ENCODE results near the gene UGT1A5.

The UGT1A5 gene

DNA sequence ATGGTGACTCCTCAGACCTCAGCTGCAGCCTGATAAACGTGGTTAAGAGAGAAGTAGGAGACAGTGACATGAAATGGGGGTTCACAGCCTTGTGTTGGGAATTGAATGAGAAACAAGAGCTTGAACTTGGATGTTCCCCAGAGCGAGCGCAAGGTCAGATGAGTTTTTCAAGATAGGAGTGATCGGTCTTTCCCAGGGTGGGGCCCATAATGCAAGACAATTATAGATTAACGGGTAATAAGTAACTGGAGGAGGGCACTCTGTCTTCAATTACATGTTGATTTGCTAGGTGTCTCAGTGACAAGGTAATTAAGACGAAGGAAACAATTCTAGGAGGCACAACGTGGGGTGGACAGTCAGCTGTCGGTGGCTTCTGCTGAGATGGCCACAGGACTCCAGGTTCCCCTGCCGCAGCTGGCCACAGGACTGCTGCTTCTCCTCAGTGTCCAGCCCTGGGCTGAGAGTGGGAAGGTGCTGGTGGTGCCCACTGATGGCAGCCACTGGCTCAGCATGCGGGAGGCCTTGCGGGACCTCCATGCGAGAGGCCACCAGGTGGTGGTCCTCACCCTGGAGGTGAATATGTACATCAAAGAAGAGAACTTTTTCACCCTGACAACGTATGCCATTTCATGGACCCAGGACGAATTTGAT lies at the start of gene UGT1A5:
TSS of gene UGT1A5 (plus strand) at position 297 of the 651 bp plus-strand sequence. CDS start at position 382, 85 bp downstream.
- DNase-seq = no peak

DNA sequence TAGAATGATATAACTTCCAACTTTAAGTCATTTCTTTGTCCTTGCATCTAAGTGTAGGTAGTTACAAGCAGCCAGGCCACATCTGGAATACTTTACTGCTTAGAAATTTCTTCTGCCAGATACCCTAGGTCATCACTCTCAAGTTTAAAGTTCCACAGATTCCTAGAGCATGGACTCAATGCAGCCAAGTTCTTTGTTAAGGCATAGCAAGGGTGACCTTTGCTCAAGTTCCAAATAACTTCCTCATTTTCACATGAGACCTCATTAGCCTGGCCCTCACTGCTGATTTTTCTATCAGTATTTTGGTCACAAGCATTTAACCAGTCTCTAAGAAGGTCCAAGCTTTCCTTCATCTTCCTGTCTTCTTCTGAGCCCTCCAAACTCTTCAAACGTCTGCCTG lies 48.8 kb upstream of the UGT1A5 start:
- DNase-seq = no peak

DNA sequence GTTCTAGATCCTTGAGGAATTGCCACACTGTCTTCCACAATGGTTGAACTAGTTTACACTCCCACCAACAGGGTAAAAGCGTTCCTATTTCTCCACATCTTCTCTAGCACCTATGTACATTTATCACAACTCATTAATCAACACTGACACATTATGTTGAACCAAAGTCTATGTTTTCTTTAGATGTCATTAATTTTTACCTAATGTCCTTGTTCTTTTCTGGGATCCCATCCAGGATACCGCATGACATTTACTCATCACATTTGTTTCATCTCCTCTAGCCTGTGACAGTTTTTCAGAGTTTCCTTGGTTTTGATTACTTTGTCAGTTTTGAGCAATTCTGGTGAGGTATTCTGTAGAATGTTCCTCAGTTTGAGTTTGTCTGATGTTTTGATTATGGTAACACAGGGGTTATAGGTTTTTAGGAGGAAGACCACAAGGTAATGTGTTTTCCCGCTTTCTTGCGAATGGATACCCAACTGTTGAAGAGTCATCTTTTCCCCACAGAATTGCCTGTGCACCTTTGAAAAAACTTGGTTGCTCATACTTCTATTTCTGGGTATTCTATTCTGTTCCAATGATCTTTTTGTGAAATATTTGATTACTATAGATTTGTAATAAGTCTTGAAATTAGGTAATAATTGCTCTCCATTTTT lies 44.0 kb upstream of the UGT1A5 start:
- DNase-seq = no peak

DNA sequence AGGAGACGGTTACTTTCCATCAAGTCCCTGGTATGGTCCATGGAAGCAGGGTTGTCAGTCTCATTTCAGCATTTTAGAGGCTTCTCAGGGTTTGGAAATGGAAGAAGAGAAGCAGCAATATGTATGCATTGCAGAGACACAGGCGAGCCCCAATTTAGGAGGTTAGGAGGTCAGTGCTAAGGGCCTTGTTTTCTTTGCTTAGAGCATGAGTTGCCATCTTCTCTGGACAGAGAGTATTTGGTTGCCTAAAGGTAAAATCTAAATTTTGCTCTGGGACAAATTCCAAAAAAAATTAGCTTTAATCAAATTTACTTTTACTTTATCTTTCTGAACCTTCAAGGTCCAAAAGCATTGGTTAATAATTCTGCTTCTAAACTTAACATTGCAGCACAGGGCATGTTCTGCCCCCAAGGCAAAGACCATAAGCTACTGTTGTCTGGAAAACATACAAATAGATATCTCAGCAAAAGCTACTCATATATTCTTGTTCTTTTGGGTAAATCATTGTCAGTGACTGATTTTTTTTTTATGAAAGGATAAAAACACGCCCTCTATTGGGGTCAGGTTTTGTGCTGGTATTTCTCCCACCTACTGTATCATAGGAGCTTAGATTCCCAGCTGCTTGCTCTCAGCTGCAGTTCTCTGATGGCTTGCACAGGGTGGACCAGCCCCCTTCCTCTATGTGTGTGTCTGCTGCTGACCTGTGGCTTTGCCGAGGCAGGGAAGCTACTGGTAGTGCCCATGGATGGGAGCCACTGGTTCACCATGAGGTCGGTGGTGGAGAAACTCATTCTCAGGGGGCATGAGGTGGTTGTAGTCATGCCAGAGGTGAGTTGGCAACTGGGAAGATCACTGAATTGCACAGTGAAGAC lies 41.2 kb upstream of the UGT1A5 start, which contains the start of gene UGT1A9:
TSS of gene UGT1A9 (plus strand) at position 609 of the 872 bp plus-strand sequence. CDS start at position 646, 37 bp downstream.
- DNase-seq = no peak

DNA sequence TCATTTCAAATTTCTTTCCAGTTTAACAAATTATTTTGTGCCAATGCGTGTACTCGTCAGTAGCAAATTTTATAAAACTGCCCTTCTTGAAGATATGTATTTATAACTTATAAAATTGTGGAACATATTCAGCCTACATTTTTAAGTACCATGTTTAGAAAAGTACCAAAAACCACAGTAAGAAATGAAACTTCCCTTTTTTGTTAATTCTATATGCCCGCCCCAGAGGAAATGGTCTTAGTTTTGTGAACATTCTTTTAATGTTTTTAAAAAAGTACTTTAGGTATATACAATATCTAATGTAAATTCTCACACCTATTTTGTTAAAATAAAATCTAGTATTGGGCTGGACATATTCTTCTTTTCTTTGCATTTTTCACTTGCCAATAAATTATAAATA lies 39.8 kb upstream of the UGT1A5 start:
- no peak for DNase-seq

DNA sequence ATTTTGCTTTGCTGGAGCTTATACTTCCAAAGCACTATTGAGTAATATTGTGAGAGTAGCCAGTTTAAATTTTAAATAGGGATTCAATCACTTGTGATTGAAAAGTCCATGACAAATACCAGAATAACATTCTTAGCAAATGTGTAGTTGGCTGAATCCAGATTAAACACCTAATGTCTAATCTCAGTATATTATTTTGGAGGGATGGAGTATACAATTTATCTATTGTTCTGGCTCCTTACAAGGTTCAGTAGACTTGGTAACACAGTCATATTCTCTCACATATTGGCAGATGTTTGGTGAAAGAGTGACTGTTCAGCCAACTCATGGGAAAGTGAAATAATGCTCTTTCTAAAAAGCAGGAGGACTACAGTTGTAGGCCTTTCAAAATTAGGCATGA lies 38.8 kb upstream of the UGT1A5 start:
- no peak for DNase-seq

DNA sequence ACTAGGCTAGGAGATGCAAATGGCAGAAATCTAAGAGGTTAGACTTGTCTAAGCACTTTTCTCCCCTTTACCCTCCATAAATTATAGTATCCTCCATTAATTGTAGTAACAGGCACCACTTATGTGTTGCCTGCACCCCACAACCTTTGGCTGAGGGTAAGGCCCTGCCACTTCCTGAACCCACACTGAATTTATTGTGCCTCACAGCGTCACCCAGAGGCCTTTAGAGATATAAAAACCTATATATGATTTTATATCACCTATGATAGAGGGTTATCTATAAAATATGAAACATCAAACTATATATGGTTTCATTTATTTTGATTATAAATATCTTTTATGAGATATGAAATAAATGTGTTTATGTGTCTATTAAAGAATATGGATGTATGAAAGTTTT lies 38.4 kb upstream of the UGT1A5 start:
- no peak for DNase-seq

DNA sequence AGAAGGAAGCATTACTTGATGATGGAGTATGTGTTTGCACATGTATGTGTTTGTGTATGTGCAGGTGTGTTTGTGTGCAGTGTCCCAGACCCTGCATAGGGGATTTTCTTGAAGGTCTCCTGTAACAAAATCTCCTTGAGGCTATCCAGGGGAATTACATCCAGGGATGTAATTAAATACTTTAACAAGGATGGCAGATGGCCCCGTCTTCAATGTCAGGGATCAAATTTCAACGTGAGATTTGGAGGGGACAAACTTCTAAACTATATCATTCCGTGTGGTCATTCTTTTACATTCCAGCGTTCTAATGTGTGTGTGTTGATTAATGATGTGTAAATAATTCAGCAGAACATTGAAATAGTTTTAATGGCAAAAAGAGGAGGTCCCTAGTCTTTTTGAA lies 37.7 kb upstream of the UGT1A5 start:
- DNase-seq = no peak

DNA sequence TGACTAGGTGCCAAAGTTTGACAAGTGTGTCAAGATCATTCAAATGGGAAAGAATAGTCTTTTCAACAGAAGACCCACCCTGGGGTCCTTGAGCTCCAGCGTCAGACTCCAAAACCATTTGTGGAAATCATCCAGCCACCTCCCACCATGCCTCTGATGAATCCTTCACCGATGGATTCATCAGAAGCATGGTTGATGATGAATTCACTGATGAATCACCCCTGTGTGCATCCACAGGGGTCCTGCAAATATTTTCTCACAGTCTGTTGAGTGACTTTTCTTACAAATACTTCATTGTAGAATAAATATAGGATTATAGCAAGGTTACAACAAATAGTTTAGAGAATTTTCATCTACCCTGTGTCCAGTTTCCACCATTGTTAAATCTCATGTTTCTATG lies 36.7 kb upstream of the UGT1A5 start:
- DNase-seq = no peak

DNA sequence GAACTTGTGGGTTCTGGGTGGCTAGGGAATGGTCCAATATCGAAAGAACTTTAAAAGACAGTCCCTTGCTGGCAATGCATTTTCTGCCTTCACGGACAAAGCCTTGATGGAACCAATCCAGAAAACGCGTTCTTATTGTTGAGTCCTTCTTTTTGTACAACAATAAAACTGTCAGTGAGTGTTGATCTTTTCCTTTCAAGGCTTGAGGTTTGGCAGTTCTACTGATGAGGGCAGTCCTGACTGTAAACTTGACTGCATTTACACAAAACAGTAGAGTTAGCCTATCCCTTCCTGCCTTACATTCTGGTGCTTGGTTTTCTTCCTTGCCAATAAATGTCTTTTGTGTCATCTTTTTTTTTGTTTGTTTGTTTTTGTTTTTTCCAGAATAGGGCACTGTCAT lies 33.5 kb upstream of the UGT1A5 start:
- no peak for DNase-seq

DNA sequence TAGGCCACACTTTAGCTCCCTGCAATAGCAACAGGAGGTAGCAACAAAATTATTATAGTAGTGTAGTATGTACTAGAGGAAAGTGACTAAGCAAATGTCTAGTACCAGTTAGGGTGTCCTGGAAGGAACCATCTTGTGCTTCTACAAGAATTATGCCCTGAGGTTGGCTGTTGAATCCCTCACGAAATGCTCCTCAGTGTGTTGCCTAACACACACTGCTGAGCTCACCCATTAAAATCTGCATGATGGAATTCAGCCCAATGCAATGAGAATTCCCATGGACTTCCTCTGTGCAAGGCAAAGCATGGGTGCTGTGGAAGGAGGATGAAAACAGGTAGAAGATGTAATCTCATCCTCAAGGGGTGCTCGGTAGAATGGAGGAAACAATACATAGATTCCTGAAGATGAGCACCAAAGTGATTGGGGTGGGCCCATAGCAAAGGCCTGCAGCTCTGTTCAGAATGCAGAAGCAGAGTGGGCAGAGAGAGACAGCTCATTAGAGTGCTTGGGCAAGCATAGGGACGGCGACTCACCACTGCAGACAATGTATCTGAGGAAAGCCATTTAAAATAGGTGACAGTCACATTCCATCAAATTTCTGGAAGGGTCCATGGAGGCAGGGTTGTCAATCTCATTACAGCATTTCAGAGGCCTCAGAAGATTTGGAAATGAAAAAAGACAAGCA lies 32.2 kb upstream of the UGT1A5 start:
- no peak for DNase-seq

DNA sequence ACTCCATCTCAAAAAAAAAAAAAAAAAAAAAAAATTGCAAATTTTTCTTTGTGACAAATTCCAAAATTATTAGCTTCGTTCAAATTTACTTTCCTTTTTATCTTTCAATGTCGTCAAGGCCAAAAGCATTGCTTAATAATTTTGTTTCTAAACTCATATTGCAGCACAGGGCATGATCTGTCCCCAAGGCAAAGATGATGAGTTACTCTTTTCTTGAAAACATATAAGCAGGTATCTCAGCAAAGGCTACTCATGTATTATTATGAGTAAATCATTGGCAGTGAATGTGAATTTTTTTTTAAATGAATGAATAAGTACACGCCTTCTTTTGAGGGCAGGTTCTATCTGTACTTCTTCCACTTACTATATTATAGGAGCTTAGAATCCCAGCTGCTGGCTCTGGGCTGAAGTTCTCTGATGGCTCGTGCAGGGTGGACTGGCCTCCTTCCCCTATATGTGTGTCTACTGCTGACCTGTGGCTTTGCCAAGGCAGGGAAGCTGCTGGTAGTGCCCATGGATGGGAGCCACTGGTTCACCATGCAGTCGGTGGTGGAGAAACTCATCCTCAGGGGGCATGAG lies 31.1 kb upstream of the UGT1A5 start, which contains the start of gene UGT1A7:
TSS of gene UGT1A7 (plus strand) at position 381 of the 579 bp plus-strand sequence. CDS start at position 418, 37 bp downstream.
- DNase-seq = no peak

DNA sequence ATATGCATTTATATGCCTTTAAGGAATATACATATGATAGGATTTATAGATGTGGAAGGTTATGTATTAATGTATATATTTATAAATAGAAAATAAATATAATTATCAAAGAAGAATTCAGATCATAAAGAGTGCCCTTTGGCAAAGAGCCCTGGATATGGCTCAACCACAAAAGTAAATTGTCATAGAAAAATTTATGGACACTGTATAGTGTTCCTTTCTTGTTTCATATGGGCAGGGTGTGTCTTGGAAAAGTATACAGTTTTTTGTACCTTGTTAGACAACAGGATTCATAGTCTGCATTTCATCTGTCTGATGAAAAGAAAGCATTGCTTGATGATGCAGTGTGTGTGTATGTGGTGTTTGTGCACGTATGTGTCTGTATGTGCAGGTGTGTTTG lies 28.1 kb upstream of the UGT1A5 start:
- no peak for DNase-seq

DNA sequence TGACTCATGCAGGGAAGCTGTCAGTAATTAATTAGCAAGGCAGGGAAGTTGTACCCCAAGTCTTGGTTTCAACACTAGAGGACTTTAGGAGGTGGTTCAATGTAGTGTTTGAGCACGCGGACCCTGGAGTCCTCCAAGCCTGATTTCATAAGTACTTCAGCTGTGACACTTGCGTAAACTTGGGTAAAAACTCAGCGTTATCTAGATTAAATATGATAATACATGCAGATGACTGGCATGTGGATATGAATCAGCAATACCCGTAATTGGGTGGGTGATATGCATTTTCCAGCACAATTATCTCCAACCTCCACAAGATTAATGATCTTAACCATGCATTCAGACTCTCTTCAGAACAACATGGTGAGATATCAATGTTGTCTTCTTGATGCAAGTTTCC lies 25.8 kb upstream of the UGT1A5 start:
- no peak for DNase-seq

DNA sequence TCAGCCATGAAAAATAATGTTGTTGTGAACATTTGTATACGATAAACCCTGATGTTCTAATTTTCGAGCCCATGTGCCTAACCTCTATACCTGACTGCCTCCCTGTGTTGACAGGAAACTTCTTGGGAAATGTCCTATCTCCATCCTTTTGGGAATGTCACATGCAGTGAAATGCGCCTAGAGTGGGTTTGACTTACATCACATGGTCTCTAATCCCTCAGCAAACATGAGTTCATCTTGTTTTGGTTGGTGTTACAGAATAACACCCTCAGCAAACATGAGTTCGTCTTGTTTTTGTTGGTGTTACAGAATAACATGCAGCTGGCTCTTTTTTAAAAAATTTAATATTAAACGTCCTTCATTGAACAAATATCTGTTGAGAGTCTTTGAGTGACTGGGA lies 24.4 kb upstream of the UGT1A5 start:
- DNase-seq = no peak

DNA sequence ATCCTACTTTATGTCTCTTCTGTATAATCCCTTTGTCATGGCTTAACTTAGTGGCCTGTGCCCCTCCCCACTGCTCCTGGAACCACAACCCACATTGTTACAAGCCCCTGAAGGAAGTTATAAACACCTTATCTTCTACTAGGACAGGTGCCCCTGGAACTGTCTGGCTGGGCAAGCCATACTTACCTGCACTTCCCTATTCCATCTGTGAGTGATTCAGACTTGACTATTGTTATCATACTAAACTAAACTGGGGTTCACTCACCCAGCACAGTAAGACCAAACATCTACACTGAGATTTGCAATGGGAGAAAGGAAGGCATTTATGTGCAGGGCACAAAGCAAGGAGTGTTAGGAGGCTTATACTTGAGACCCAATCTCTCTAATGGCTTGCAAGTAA lies 23.7 kb upstream of the UGT1A5 start:
- no peak for DNase-seq

DNA sequence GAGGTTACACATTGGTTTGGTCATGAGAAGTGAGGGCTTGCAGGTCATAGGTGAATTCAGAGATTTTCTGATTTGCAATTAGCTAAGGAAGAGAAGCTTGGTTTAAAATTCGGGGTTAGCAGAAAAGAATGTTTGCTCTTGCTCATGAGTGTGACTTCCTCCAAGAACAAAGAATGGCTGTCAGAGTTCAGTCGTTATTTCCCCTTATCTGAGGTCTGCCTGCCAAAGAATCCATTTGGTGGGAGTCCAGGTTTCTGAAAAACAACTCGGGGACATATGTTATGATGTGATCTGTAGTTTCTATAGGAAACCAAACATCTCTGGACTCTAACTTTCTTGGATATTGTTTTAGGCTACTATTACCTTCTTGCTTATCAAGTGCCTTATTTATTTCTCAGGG lies 23.2 kb upstream of the UGT1A5 start:
- DNase-seq = no peak

DNA sequence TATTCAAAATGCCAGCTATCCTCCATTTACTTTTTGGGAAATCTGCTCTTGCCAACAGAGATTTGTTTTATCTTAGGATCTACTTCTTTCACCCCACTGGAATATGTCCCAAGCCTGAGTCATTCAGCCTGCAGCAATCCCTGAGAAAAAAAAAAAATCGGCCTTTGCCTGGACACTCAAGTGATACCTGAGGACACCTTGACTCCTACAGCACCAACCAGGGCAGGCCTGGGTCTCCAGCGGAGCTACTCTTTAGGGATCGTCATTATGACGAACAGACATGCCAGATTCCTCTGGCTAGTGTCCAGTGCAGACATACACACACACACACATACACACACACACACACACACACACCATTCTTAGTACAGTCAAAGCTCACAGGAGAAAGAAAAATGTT lies 22.3 kb upstream of the UGT1A5 start:
- DNase-seq = no peak

DNA sequence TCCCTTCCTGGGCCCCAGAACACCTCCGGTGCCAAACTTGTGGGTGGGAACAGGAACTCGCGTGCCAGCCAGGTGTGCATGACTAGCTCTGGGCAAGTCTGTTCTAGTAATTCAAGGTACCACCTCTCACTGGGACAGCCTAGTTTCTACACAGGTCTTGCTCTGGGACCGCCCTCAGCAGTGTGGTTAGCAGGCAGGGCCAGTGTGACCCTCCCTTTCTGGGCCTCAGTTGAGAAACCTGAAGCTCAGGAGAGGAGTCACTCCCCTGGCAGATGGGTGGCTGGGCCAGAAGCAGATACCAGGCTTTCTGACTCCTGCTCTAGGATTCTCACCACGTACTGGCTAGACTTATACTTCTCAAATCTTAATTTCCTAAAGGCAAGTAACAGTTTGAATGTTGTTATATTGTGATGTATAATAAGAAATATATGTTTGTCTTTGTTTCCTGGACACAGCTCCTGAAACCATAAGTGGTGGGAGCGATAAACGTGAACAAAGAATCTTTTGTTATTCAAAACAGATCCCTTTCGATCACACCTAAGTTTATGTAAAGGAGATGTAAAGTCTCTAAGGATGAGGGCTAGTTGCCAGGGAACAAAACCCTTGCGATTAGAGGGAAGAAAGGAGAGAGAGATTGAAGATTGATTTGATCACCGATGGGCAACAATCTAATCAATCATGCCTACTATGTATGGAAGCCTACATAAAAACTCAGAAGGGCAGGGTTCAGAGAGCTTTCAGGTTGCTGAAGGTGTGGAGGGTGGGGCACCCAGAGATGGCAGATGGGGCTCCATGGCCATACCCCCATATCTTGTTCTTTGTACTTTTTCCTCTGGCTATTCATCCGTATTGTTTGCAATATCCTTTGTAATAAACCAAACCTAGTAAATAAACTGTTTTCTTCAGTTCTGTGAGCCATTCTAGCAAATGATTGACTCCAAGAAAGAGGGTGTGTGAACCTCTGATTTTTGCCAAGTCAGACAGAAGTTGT lies 21.0 kb upstream of the UGT1A5 start:
- DNase-seq = no peak

DNA sequence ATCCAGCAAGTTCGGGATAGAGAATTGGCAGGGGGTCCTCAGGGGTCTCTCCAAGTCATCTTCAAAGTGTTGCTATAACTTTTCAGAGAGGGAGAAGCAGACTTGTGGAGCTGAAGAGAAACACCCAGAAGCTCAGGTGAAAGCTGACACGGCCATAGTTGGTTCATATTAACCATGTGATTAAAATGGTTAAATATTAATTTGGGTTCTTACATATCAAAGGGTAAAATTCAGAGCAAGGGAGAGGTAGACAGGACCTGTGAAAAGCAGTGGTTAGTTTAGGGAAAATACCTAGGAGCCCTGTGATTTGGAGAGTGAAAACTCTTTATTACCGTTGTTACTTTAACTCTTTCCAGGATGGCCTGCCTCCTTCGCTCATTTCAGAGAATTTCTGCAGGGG lies 20.1 kb upstream of the UGT1A5 start, which contains the start of gene UGT1A6:
TSS of gene UGT1A6 (plus strand) at position 243 of the 400 bp plus-strand sequence. CDS start at position 358, 115 bp downstream.
- no peak for DNase-seq

DNA sequence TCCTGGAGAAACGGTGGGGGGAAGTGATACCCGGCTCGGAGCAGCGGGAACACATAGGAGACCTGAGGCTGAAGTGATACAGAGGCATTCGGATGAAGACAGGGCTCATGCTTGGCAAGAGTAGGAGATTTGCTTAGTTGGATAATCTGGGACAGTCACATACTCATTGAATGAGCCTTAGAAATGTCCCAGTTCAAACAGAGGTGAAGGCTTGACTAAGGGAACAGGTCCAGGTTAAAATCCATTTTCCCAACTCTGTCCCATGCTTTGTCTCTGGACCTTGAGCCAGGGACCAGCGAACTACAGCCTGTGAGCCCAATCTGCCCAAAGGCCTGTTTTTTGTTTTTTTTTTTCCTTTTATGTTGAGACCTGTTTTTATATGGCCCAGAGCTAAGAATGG lies 18.7 kb upstream of the UGT1A5 start:
- DNase-seq = no peak

All from CD4-positive, alpha-beta T cell treated with Interleukin-12 subunit alpha and Interleukin-12 subunit beta, for 1 hour (primary cell).